ENCODE results near the gene LINC01488. TPM values are rescaled to one million over a fixed set of nuclear protein-coding genes. Genes with fewer than 3 reads are reported as not detected.

Gene LINC01488
- total RNA-seq, 1 donor from 2014 or later: not detected

GRCh38 chr11:69493931-69494821 lies 12.7 kb downstream of the LINC01488 start:
- no peak overlapping the region for H3K4me3 ChIP-seq (ENCODE audit: insufficient read depth, low read depth, low read length)
- H3K9ac ChIP-seq (ENCODE audit: low read length): no peak overlapping the region
- H3K27ac Mint-ChIP-seq (ENCODE audit: unreplicated experiment): no peak overlapping the region
- H2AFZ ChIP-seq (ENCODE audit: low read depth, low read length): no peak overlapping the region
- H3K36me3 ChIP-seq (ENCODE audit: insufficient read depth, low read length): no peaks in the 10 kb centered on the region
- no peaks in the 10 kb centered on the region for H3K9me3 ChIP-seq (ENCODE audit: insufficient read depth, low read depth, low read length)
- peaks cover 27% of the 10 kb centered on the region for H3K27me3 Mint-ChIP-seq (ENCODE audit: low read depth, unreplicated experiment)
- H3K36me3 Mint-ChIP-seq (ENCODE audit: low read depth, unreplicated experiment): peaks cover 3% of the 10 kb centered on the region
- DNase-seq (ENCODE audit: low read depth): no peak
- FAIRE-seq: no peak
- peaks cover 15% of the 10 kb centered on the region for H3K4me1 Mint-ChIP-seq (ENCODE audit: low read depth, unreplicated experiment)
- H4K20me1 ChIP-seq (ENCODE audit: insufficient read depth, low read length): no peaks in the 10 kb centered on the region
- peaks cover under 1% of the 10 kb centered on the region for H3K27me3 ChIP-seq (ENCODE audit: insufficient read depth, low read length)
- H3K79me2 ChIP-seq (ENCODE audit: insufficient read depth, low read length): no peaks in the 10 kb centered on the region
- no peak overlapping the region for H3K27ac ChIP-seq (ENCODE audit: low read depth, low read length)
- no peak for TF ChIP-seq EZH2 (IDR thresholded peaks at IDR 0.05; ENCODE audit: insufficient read depth, low read length)
- no peak for TF ChIP-seq CTCF (IDR thresholded peaks at IDR 0.05; ENCODE audit: insufficient read depth, low read depth, low read length)
- H3K4me2 ChIP-seq (ENCODE audit: low read length): no peak overlapping the region
- H3K4me3 Mint-ChIP-seq (ENCODE audit: unreplicated experiment): no peak overlapping the region
- H3K9me3 Mint-ChIP-seq (ENCODE audit: unreplicated experiment): peaks cover 7% of the 10 kb centered on the region
- peaks cover 24% of the 10 kb centered on the region for H3K4me1 ChIP-seq (ENCODE audit: insufficient read depth, low read length)

- Mint-ChIP-seq H3K4me3 (ENCODE audit: unreplicated experiment) (no peak overlapping the region), H3K27ac (ENCODE audit: unreplicated experiment) (no peak overlapping the region), H3K9me3 (ENCODE audit: unreplicated experiment) (peaks cover 7% of the 10 kb centered on the region), H3K27me3 (ENCODE audit: low read depth, unreplicated experiment) (peaks cover 33% of the 10 kb centered on the region), H3K4me1 (ENCODE audit: low read depth, unreplicated experiment) (peaks cover 14% of the 10 kb centered on the region), H3K36me3 (ENCODE audit: low read depth, unreplicated experiment) (peaks cover 3% of the 10 kb centered on the region)
- Histone ChIP-seq H3K9me3 (ENCODE audit: insufficient read depth, low read depth, low read length) (no peaks in the 10 kb centered on the region), H3K79me2 (ENCODE audit: insufficient read depth, low read length) (no peaks in the 10 kb centered on the region), H4K20me1 (ENCODE audit: insufficient read depth, low read length) (no peaks in the 10 kb centered on the region), H3K9ac (ENCODE audit: low read length) (no peak overlapping the region), H3K4me3 (ENCODE audit: insufficient read depth, low read depth, low read length) (no peak overlapping the region), H3K27ac (ENCODE audit: low read depth, low read length) (no peak overlapping the region), H3K4me2 (ENCODE audit: low read length) (no peak overlapping the region), H2AFZ (ENCODE audit: low read depth, low read length) (no peak overlapping the region), H3K27me3 (ENCODE audit: insufficient read depth, low read length) (peaks cover 2% of the 10 kb centered on the region), H3K4me1 (ENCODE audit: insufficient read depth, low read length) (peaks cover 24% of the 10 kb centered on the region), H3K36me3 (ENCODE audit: insufficient read depth, low read length) (no peaks in the 10 kb centered on the region)
- DNase-seq (ENCODE audit: low read depth) (no peak), FAIRE-seq (no peak)
- TF ChIP-seq EZH2 (IDR thresholded peaks at IDR 0.05; ENCODE audit: insufficient read depth, low read length): no peak
- TF ChIP-seq CTCF (IDR thresholded peaks at IDR 0.05; ENCODE audit: insufficient read depth, low read depth, low read length): no peak
Observed at GRCh38 chr11:69494851-69495250, 13.4 kb downstream of the LINC01488 start.
